HG03469 (cell line): Measurements from ENCODE around the gene CYGB.

ENCODE experiments used
- ATAC-seq: cut with Tn5 transposase; IDR thresholded peaks from one replicate; pipeline ENCODE4 v1.9.1; 2021; ENCODE audit warnings: mild to moderate bottlenecking, moderate library complexity, moderate number of reproducible peaks; ENCODE audit not compliant: unreplicated experiment

Gene CYGB

GRCh38 chr17:76537578-76538280 lies at the start of gene CYGB:
TSS of gene CYGB (minus strand) at chr17:76537709. CDS start at chr17:76537542, 167 bp downstream.
- no peak for ATAC-seq

GRCh38 chr17:76586741-76587487 lies 49.4 kb upstream of the CYGB start:
- no peak for ATAC-seq

GRCh38 chr17:76585649-76586593 lies 48.4 kb upstream of the CYGB start, which contains the start of gene ST6GALNAC2:
TSS of gene ST6GALNAC2 (minus strand) at chr17:76585860. CDS start at chr17:76585808, 52 bp downstream.
- no peak for ATAC-seq

- ATAC-seq, result no peak
Observed at GRCh38 chr17:76585033-76585648, 47.6 kb upstream of the CYGB start.

GRCh38 chr17:76584427-76585032 lies 47.0 kb upstream of the CYGB start:
- ATAC-seq, result no peak

GRCh38 chr17:76582660-76583059 lies 45.2 kb upstream of the CYGB start:
- no peak for ATAC-seq

- no peak for ATAC-seq
Observed at GRCh38 chr17:76581515-76581914, 44.0 kb upstream of the CYGB start.

- ATAC-seq, result no peak
Observed at GRCh38 chr17:76579281-76579680, 41.8 kb upstream of the CYGB start.

GRCh38 chr17:76578376-76578775 lies 40.9 kb upstream of the CYGB start:
- no peak for ATAC-seq

GRCh38 chr17:76577876-76578275 lies 40.4 kb upstream of the CYGB start:
- ATAC-seq, result no peak

GRCh38 chr17:76576189-76576588 lies 38.7 kb upstream of the CYGB start:
- no peak for ATAC-seq

GRCh38 chr17:76575570-76575969 lies 38.1 kb upstream of the CYGB start:
- no peak for ATAC-seq

- no peak for ATAC-seq
Observed at GRCh38 chr17:76574166-76574565, 36.7 kb upstream of the CYGB start.

- ATAC-seq, result no peak
Observed at GRCh38 chr17:76573096-76573495, 35.6 kb upstream of the CYGB start.

GRCh38 chr17:76572201-76572910 lies 34.8 kb upstream of the CYGB start:
- ATAC-seq, result no peak

GRCh38 chr17:76570877-76571471 lies 33.5 kb upstream of the CYGB start:
- ATAC-seq, result no peak

- no peak for ATAC-seq
Observed at GRCh38 chr17:76570457-76570856, 32.9 kb upstream of the CYGB start.

GRCh38 chr17:76569607-76570279 lies 32.2 kb upstream of the CYGB start:
- no peak for ATAC-seq

GRCh38 chr17:76568811-76569221 lies 31.3 kb upstream of the CYGB start:
- no peak for ATAC-seq
